Mammary microvascular endothelial cell (primary cell): ENCODE data around the gene RNF115. TPM values are rescaled to one million over a fixed set of nuclear protein-coding genes. Genes with fewer than 3 reads are reported as not detected.

ENCODE experiments used
- total RNA-seq: library from RNA; depleted of rRNA; stranded (reverse); fragments of >200 nt; gene quantifications from 2 replicates; pipeline ENCODE4 v1.2.3, GENCODE V29; 2015

Gene RNF115
- 15.6 and 16.7 TPM in 2 replicates for total RNA-seq

DNA sequence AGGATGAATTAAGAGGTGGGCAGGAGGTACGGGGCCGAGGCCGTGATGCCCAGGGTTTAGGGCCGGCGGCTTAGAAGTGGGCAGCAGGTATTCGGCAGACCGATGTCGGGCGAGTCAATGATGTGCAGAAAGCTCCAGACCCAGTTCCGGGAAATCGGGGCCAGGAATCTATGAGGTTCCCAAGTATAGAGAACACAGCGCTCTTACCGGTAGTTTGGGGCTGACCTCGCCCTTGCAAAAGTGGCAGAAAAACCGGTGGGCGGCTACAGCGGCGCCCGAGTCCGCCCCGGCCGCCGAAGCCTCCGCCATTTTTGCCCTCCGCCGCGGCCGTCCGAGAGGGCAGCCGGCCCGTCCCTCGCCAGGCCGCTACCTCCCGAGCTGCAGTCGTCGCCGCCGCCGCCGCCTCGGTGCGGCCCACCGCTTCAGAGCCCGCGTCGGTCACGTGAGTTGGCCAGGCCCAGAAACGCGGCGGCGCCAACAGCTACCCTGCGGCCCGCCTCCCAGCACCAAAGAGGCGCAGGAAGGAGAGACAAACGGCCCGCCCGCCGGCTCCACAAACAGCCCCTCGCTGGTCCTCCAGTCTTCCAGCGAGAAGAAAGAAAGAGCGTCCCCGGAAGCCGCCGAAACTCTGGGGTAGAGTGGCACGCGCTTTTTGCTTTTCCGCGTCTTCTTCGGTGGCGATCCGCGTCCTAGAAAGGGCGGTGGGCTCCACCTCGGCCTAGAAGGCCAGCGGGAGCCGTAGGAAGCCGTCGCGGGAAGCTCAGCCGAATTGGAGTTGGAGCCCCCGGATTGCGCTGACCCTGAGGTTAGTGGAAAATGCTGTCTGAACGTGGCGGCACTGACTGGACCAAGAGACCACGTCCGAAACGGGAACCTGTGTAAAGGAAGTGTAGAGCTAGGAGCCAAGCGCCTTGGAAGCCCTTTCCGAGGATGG lies at the start of gene RNF115, which contains the start of gene POLR3C:
Gene RNF115, minus strand, starts transcription at position 531 of the 934 bp plus-strand sequence. Its CDS starts 222 bp downstream, at position 309.
Gene POLR3C, plus strand, starts transcription at position 636 of the 934 bp plus-strand sequence. CDS start 1,577 bp downstream, outside the sequence.

DNA sequence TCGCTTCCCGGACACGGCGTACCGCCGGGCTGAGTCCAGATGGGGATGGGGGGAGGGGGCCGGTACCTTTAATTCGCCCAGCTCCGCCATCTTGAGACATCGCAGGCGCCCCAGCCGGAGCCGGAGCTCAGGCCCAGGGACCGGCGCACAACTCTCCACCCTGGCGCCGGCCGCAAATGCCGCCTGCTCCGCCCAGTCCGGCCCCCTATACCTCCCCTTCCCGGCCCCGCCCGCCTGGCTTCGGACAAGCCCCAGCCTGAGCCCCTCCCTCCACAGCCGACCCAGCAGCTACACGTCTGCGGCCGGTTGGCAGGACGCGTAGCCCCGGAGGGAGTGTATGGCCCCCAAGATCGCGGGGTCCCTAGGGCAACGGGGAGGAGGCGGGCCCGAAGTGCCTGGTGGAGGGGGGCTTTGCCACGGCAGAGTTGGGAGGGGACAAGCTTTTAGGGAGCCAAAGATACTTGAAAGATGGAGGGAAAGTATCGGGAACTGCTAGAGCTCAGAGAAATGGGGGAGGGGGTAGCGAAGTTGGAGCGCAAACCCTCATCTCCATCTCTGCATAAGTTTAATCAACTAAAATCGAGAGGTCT lies 35.1 kb upstream of the RNF115 start, which contains the start of gene PIAS3:
Gene PIAS3, minus strand, starts transcription at position 181 of the 590 bp plus-strand sequence. Its CDS starts 91 bp downstream, at position 90.

DNA sequence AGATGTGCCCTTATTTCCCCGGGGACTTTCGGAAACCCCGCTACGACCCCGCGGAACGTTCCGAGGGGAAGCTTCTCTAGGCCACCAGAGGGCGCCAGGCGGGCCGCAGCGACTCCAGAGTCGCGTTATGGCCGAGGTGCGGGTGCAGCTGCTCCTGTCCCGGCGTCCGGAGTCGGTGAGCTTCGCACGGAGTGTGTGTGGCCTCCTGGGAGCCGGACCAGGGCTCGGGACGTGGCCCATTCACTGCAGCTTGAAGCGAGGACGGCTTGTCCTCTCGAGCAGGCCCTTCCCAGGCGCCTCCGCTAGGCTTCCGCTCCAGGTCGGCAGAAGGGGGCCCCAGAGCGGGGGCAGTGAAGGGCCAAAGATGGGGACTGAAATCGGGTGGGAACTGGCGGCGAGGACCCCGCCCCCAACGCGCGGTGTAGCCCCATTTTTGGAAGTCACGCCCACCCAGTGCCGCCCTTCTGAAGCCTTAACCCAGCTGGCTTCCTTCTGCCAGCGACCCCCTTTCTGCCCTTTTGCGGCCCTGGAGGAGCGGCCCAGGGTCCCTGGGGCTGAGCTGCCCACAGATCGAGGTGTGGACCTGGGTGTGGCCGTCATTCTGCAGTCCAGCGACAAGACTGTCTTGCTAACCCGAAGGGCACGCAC lies 21.7 kb upstream of the RNF115 start, which contains the start of gene NUDT17:
Gene NUDT17, plus strand, starts transcription at position 117 of the 648 bp plus-strand sequence. Its CDS starts 11 bp downstream, at position 128.

DNA sequence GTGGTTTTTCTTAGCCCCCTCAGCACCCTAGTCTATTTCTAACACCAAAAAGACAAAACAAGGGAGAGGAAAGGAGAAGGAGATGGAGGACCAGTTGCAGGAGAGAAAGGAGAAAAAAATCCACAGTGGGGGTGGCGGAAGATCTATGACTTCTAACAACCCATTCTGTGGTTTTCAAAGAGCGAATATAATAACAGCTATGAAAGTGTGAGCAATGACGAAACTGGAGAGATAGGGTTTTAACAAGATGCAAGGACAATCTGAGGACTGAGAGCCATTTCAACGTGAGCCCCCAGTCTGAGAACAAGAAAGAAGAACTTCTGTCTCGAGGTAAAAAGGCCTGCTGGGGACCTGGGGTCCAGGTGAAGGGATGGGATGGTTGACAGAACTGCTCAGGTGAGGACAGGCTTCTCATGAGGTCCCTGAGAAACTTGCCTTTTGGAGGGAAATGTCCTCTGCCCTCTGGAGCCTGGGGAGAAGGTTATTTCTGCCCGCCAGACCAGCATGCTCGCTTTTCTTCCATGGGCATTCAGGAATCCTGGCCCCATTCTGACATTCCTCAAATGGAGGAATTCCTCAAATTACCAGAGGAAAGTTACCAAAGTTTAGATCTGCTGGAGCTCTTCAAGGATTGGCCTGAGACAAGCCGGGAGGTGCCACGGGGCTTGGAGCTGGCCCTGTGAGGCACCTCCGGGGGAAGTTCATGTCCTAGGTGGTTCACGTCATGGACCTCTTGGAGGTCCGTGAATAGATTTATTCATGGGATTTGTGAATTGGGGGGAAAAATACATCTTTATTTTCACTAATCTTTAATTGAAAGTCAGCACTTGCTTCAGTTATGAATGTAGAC lies 104.4 kb downstream of the RNF115 start, which contains the start of gene CD160:
Gene CD160, plus strand, starts transcription at position 270 of the 850 bp plus-strand sequence. CDS start 8,829 bp downstream, outside the sequence.

DNA sequence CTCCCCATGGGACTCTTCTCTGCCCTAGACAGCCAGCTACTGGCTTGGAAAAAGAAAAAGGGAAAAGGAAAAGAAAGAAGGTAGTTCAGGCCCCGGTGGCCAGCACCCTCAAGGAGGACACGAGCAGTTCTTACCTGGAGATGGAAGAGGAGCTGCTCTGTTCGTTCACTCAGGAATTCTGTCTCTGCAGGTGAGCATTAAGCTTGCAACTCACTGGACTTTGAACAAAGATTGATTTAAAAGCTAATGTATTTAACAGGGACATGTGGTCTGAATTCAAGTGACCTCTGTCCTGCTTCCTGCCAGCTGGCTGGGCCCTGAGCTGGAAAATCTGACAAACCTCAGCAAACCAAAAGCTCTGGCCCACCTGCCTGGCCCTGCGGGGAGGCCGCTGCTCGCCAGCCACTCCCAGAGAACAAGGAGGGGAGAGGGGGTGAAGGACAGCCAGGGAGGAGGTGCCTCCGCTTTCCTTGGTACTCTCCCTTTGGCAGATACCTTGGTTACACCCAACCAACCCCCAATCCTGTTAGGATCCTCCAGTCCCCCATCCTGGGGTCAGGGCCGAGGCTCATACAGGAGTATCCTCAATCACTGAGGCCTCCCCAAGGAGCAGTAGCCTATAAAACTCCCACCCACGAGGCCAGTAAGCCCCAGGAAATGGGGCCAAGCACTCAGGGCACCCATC lies 116.6 kb downstream of the RNF115 start, which contains the start of gene PDZK1:
Gene PDZK1, minus strand, starts transcription at position 186 of the 685 bp plus-strand sequence. CDS start 19,347 bp downstream, outside the sequence.

Other genes with a start within 250 kb of the RNF115 start
- 15.4 and 22.3 TPM in 2 replicates for gene GPR89A, start 216.1 kb downstream of the RNF115 start, total RNA-seq
- gene PDZK1, start 116.7 kb downstream of the RNF115 start, total RNA-seq: not detected in 2 replicates
- not detected in 2 replicates for gene CD160, start 104.6 kb downstream of the RNF115 start, total RNA-seq
- gene POLR3C, start 105 bp upstream of the RNF115 start, total RNA-seq: 31.8 and 33.6 TPM in 2 replicates
- 4.1 and 5.9 TPM in 2 replicates for gene NUDT17, start 21.5 kb upstream of the RNF115 start, total RNA-seq
- 19.3 and 21.2 TPM in 2 replicates for gene PIAS3, start 35.0 kb upstream of the RNF115 start, total RNA-seq
- 1.0 and 1.3 TPM in 2 replicates for gene ANKRD35, start 61.8 kb upstream of the RNF115 start, total RNA-seq
- gene ITGA10, start 86.0 kb upstream of the RNF115 start, total RNA-seq: 10.0 and 10.2 TPM in 2 replicates
- gene PEX11B, start 94.6 kb upstream of the RNF115 start, total RNA-seq: 22.0 and 24.6 TPM in 2 replicates
- gene RBM8A, start 103.4 kb upstream of the RNF115 start, total RNA-seq: 198 and 213 TPM in 2 replicates
- gene LIX1L, start 133.9 kb upstream of the RNF115 start, total RNA-seq: 41.1 and 45.0 TPM in 2 replicates
- 0.05 and 0.07 TPM in 2 replicates for gene ANKRD34A, start 140.5 kb upstream of the RNF115 start, total RNA-seq
- 15.9 and 20.9 TPM in 2 replicates for gene POLR3GL, start 140.6 kb upstream of the RNF115 start, total RNA-seq
- 29.6 and 30.1 TPM in 2 replicates for gene TXNIP, start 172.5 kb upstream of the RNF115 start, total RNA-seq
- gene HJV, start 197.6 kb upstream of the RNF115 start, total RNA-seq: not detected in 2 replicates